Spleen (tissue), 11 donors: Measurements from ENCODE around the gene SCARB1. TPM values are rescaled to one million over a fixed set of nuclear protein-coding genes. Genes with fewer than 3 reads are reported as not detected.

Experiments
- DNase-seq: peaks from one replicate; pipeline ENCODE4 v3.0.0-alpha.2; 2020
- H3K27ac ChIP-seq, 8 donors: fragments of 200-600 bp; sonication (generic) in 7 of 8; 1 replicate in 4 of 8; 2 replicates in 4 of 8; pipeline versions ENCODE4 v1.5.0 to v1.8.0; 2016 to 2021; ENCODE audit warnings: inconsistent platforms in 4 of 8, mild to moderate bottlenecking in 4 of 8, moderate library complexity in 1 of 8
- H3K27me3 ChIP-seq, 7 donors: fragments of 200-600 bp; sonication (generic) in 6 of 7; replicated peaks in 1 of 7; 1 replicate in 4 of 7; 2 replicates in 3 of 7; pipeline versions ENCODE4 v1.5.0 to v1.8.0; 2016 to 2021; ENCODE audit warnings: inconsistent platforms in 3 of 7, mild to moderate bottlenecking in 1 of 7
- H3K36me3 ChIP-seq, 6 donors: fragments of 200-600 bp; sonication (generic) in 5 of 6; 1 replicate in 4 of 6; 2 replicates in 2 of 6; pipeline versions ENCODE4 v1.5.0 to v1.8.0; 2016 to 2021; ENCODE audit warnings: inconsistent platforms in 2 of 6
- H3K4me1 ChIP-seq, 6 donors: fragments of 200-600 bp; sonication (generic) in 5 of 6; 1 replicate in 3 of 6; 2 replicates in 3 of 6; pipeline versions ENCODE4 v1.5.0 to v1.8.0; 2016 to 2021; ENCODE audit warnings: inconsistent platforms in 3 of 6
- H3K4me3 ChIP-seq, 8 donors: fragments of 200-600 bp; sonication (generic) in 7 of 8; 1 replicate in 4 of 8; 2 replicates in 4 of 8; pipeline versions ENCODE4 v1.5.0 to v1.8.0; 2016 to 2021; ENCODE audit warnings: inconsistent platforms in 4 of 8, mild to moderate bottlenecking in 4 of 8, moderate library complexity in 2 of 8
- H3K9me3 ChIP-seq, 8 donors: fragments of 200-600 bp; sonication (generic) in 7 of 8; 1 replicate in 4 of 8; 2 replicates in 4 of 8; pipeline versions ENCODE4 v1.5.0 to v1.8.0; 2016 to 2021; ENCODE audit warnings: inconsistent platforms in 4 of 8
- CTCF ChIP-seq, 11 experiments: fragments of 200-600 bp in 7 of 11; fragments of 450-650 bp in 4 of 11; sonication (generic) in 4 of 11; IDR thresholded peaks in 8 of 11; conservative IDR thresholded peaks in 3 of 11; 1 replicate in 7 of 11; 2 replicates in 4 of 11; pipeline versions ENCODE4 v1.4.0 to v1.8.0; 2016 to 2021; ENCODE audit warnings: antibody characterized with exemption in 11 of 11, inconsistent platforms in 4 of 11, mild to moderate bottlenecking in 1 of 11
- POLR2A ChIP-seq, 3 donors: fragments of 450-650 bp; IDR thresholded peaks; one replicate each; pipeline ENCODE4 v1.5.1; 2017; ENCODE audit warnings: antibody characterized with exemption in 3 of 3, mild to moderate bottlenecking in 1 of 3
- POLR2AphosphoS5 ChIP-seq, 3 donors: sonication (generic); formaldehyde crosslinking; IDR thresholded peaks; one replicate each; pipeline ENCODE4 v1.5.1; 2017; ENCODE audit warnings: antibody characterized with exemption in 3 of 3
- WGBS, 5 donors: extraction: QIAGEN DNeasy Blood & Tissue Kit in 3 of 5; methylation state at CpG; one replicate each; pipeline versions ENCODE4 v1.1.5 to v1.1.7; 2013 to 2018; 5-methylcytosine and 5-hydroxymethylcytosine counted together
- intact Hi-C: fragments of 100-400 bp; cut with DNase I; formaldehyde crosslinking; loops from one replicate; pipeline ENCODE4 v1.15.0; 2023; ENCODE audit warnings: low total_unique reads
- polyA plus RNA-seq, 3 donors: library from polyadenylated mRNA; stranded (reverse); fragments of 200-250 nt; gene quantifications; one replicate each; pipeline ENCODE4 v1.2.1, GENCODE V29; 2013
- total RNA-seq, 7 donors: library from RNA; depleted of rRNA in 3 of 7; stranded (reverse); fragments of >200 nt in 3 of 7; fragmentation: NEBNext Ultra II Directional in 4 of 7; extraction: Animal tissue kit (Norgen Biotek cat#: 25700) in 4 of 7; gene quantifications; one replicate each; pipeline versions ENCODE4 v1.1.0 to v1.2.1, GENCODE V29; 2016 to 2021
- donor health status: healthy with polysubstance abuse.
- donor health status: DM: no; HTN: no; CAD: no; lungs with moderate emphysema.
- donor health status: DM: no; HTN: no; CAD: no.
- donor health status: Bipolar disorder and iron deficiency.
- donor health status: healthy.
- donor health status: DM: no; HTN: no; CAD: no.
- donor health status: DM: yes; HTN: yes; CAD: no.

Gene SCARB1
- total and polyA plus RNA-seq, 10 donors: 11.9 to 59.3 (median 24.3) TPM

GRCh38 chr12:124811633-124812032 is 52.0 kb downstream of the SCARB1 start:
- H3K4me1 ChIP-seq: no peaks in the 10 kb centered on the region

GRCh38 chr12:124809878-124810277 is 53.8 kb downstream of the SCARB1 start:
- Histone ChIP-seq H3K36me3 (peaks cover 0 to 69% (median 18%) of the 10 kb centered on the region in 6 donors), H3K4me1 (no peaks in the 10 kb centered on the region), H3K27ac (no peak overlapping the region), H3K9me3 (peaks cover 0 to 3% (median 0%) of the 10 kb centered on the region in 8 donors), H3K4me3 (no peak overlapping the region), H3K27me3 (no peaks in the 10 kb centered on the region)
- no peak for DNase-seq
- WGBS, 5 donors: 93 to 99% (median 94%) methylated on average over 8 of the region's 8 CpGs
- intact Hi-C loops: no loop called here
- TF ChIP-seq POLR2AphosphoS5 (IDR thresholded peaks at IDR 0.05): no peak
- TF ChIP-seq POLR2A (IDR thresholded peaks at IDR 0.05): no peak
- no peak for TF ChIP-seq CTCF (IDR thresholded peaks at IDR 0.05 in 8 of 11, conservative IDR thresholded peaks at IDR 0.05 in 3 of 11)

More at GRCh38 chr12:124811633-124812032, 52.0 kb downstream of the SCARB1 start:
- Histone ChIP-seq H3K9me3 (peaks cover 0 to 3% (median 0%) of the 10 kb centered on the region in 8 donors), H3K4me3 (no peak overlapping the region), H3K27me3 (no peaks in the 10 kb centered on the region), H3K36me3 (peaks cover 0 to 76% (median 16%) of the 10 kb centered on the region in 6 donors), H3K27ac (no peak overlapping the region)
- WGBS, 5 donors: 91 to 96% (median 94%) methylated on average over 13 of the region's 13 CpGs
- intact Hi-C loops: no loop called here
- DNase-seq: no peak
- no peak for TF ChIP-seq CTCF (IDR thresholded peaks at IDR 0.05 in 8 of 11, conservative IDR thresholded peaks at IDR 0.05 in 3 of 11)
- TF ChIP-seq POLR2A (IDR thresholded peaks at IDR 0.05): no peak
- no peak for TF ChIP-seq POLR2AphosphoS5 (IDR thresholded peaks at IDR 0.05)

GRCh38 chr12:124809391-124809790 is 54.3 kb downstream of the SCARB1 start:
- Histone ChIP-seq H3K4me3 (no peak overlapping the region), H3K9me3 (peaks cover 0 to 3% (median 0%) of the 10 kb centered on the region in 8 donors), H3K36me3 (peaks cover 0 to 69% (median 18%) of the 10 kb centered on the region in 6 donors), H3K27me3 (no peaks in the 10 kb centered on the region), H3K27ac (no peak overlapping the region), H3K4me1 (no peaks in the 10 kb centered on the region)
- intact Hi-C loops: no loop called here
- TF ChIP-seq POLR2A (IDR thresholded peaks at IDR 0.05): no peak
- TF ChIP-seq POLR2AphosphoS5 (IDR thresholded peaks at IDR 0.05): no peak
- TF ChIP-seq CTCF (IDR thresholded peaks at IDR 0.05 in 8 of 11, conservative IDR thresholded peaks at IDR 0.05 in 3 of 11): no peak
- WGBS, 5 donors: 93 to 98% (median 97%) methylated on average over 4 of the region's 4 CpGs
- no peak for DNase-seq

DNA sequence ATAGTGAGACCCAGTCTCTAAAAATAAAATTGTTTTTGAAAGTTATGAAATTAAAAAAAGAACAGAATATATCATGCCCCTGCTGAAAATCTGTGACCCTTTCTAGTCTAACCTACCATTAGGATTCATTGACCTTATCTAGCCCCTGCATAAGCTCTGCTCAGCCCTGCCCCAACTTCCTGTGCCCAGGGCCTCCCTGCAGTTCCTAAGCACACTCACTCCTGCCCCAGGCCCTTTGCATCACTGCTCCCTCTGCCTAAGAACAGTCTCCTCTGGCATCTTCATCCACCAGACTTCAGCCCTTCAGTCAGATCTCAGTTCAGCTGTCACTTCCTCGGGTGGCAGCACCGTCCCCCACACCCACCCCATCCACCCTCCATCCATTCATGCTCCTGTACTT is 55.4 kb downstream of the SCARB1 start:
- H3K27me3 ChIP-seq: no peaks in the 10 kb centered on the region
- TF ChIP-seq POLR2A (IDR thresholded peaks at IDR 0.05) (no peak), POLR2AphosphoS5 (IDR thresholded peaks at IDR 0.05) (no peak), CTCF (IDR thresholded peaks at IDR 0.05 in 8 of 11, conservative IDR thresholded peaks at IDR 0.05 in 3 of 11) (no peak)
- WGBS, 5 donors: 84 to 94% (median 90%) methylated on average over 2 of the region's 2 CpGs
- H3K27ac ChIP-seq: no peak overlapping the region
- H3K36me3 ChIP-seq: peaks cover 0 to 65% (median 10%) of the 10 kb centered on the region in 6 donors
- H3K4me1 ChIP-seq: no peaks in the 10 kb centered on the region
- H3K9me3 ChIP-seq: peaks cover 0 to 3% (median 0%) of the 10 kb centered on the region in 8 donors
- no peak for DNase-seq
- H3K4me3 ChIP-seq: no peak overlapping the region
- intact Hi-C loops: no loop called here
